Esophagus squamous epithelium (tissue), 4 donors: ENCODE measurements around the gene PALD1.

ENCODE experiments used
- CTCF ChIP-seq, 6 experiments: fragments of 450-650 bp in 4 of 6; fragments of 200-600 bp in 2 of 6; sonication (generic) in 2 of 6; IDR thresholded peaks; one replicate each; pipeline ENCODE4 v1.5.1; 2016 to 2019; ENCODE audit warnings: antibody characterized with exemption in 6 of 6, mild to moderate bottlenecking in 4 of 6, moderate library complexity in 4 of 6
- POLR2A ChIP-seq, 4 donors: fragments of 450-650 bp; IDR thresholded peaks; one replicate each; pipeline ENCODE4 v1.6.1; 2017; ENCODE audit warnings: antibody characterized with exemption in 4 of 4, mild to moderate bottlenecking in 4 of 4, moderate library complexity in 3 of 4

- TF ChIP-seq POLR2A (IDR thresholded peaks at IDR 0.05) = no peak
- TF ChIP-seq CTCF (IDR thresholded peaks at IDR 0.05) = no peak
Observed at GRCh38 chr10:70466951-70467350, 11.6 kb upstream of the PALD1 start.
